Vagina (tissue), 2 donors: ENCODE data around the gene FOXRED1. TPM values are rescaled to one million over a fixed set of nuclear protein-coding genes. Genes with fewer than 3 reads are reported as not detected.

ENCODE experiments used
- DNase-seq, 2 donors: peaks; one replicate each; pipeline ENCODE4 v3.0.0-alpha.2; 2017; ENCODE audit errors: extremely low spot score in 2 of 2
- H3K27ac ChIP-seq: fragments of 200-600 bp; sonication (generic); one replicate; pipeline ENCODE4 v1.5.1; 2019
- H3K27me3 ChIP-seq: fragments of 200-600 bp; sonication (generic); one replicate; pipeline ENCODE4 v1.5.1; 2019
- H3K36me3 ChIP-seq, 2 donors: fragments of 200-600 bp; sonication (generic); one replicate each; pipeline ENCODE4 v1.5.1; 2017 to 2019
- H3K4me1 ChIP-seq: fragments of 200-600 bp; sonication (generic); one replicate; pipeline ENCODE4 v1.5.1; 2019
- H3K4me3 ChIP-seq, 2 donors: fragments of 200-600 bp; sonication (generic); 1 replicate in 1 of 2; 2 replicates in 1 of 2; pipeline ENCODE4 v1.5.1; 2016 to 2019
- H3K9me3 ChIP-seq: fragments of 200-600 bp; sonication (generic); one replicate; pipeline ENCODE4 v1.5.1; 2019
- CTCF ChIP-seq, 3 experiments: fragments of 450-650 bp in 2 of 3; fragments of 200-600 bp in 1 of 3; sonication (generic) in 1 of 3; IDR thresholded peaks; one replicate each; pipeline ENCODE4 v1.5.1; 2017 to 2019; ENCODE audit warnings: antibody characterized with exemption in 3 of 3, mild to moderate bottlenecking in 2 of 3, moderate library complexity in 2 of 3
- POLR2A ChIP-seq, 2 donors: fragments of 450-650 bp; IDR thresholded peaks; one replicate each; pipeline ENCODE4 v1.6.1; 2017; ENCODE audit warnings: antibody characterized with exemption in 2 of 2, mild to moderate bottlenecking in 2 of 2, moderate library complexity in 2 of 2
- POLR2AphosphoS5 ChIP-seq, 2 donors: sonication (generic); formaldehyde crosslinking; IDR thresholded peaks; one replicate each; pipeline ENCODE4 v1.9.0; 2017; ENCODE audit warnings: antibody characterized with exemption in 2 of 2, mild to moderate bottlenecking in 2 of 2, low read depth in 1 of 2; ENCODE audit not compliant: insufficient read depth in 1 of 2
- intact Hi-C: fragments of 100-400 bp; cut with DNase I; formaldehyde crosslinking; loops from one replicate; pipeline ENCODE4 v1.15.1; 2023
- total RNA-seq: library from RNA; depleted of rRNA; stranded (reverse); fragments of >200 nt; gene quantifications from one replicate; pipeline ENCODE4 v1.2.3, GENCODE V29; 2016

Gene FOXRED1
- total RNA-seq, 1 donor from 2014 or later: 16.7 TPM

GRCh38 chr11:126257144-126257543 lies 11.8 kb upstream of the FOXRED1 start:
- no peaks in the 10 kb centered on the region for H3K4me1 ChIP-seq
- no peaks in the 10 kb centered on the region for H3K27me3 ChIP-seq
- H3K36me3 ChIP-seq: peaks cover 0 to 2% of the 10 kb centered on the region in 2 donors
- H3K27ac ChIP-seq: no peak overlapping the region
- no peak overlapping the region for H3K4me3 ChIP-seq
- DNase-seq: no peak
- no peaks in the 10 kb centered on the region for H3K9me3 ChIP-seq
- intact Hi-C loops: no loop called here
- TF ChIP-seq POLR2A (IDR thresholded peaks at IDR 0.05) (no peak), CTCF (IDR thresholded peaks at IDR 0.05) (no peak), POLR2AphosphoS5 (IDR thresholded peaks at IDR 0.05; ENCODE audit: insufficient read depth in 1 of 2, low read depth in 1 of 2) (no peak)

DNA sequence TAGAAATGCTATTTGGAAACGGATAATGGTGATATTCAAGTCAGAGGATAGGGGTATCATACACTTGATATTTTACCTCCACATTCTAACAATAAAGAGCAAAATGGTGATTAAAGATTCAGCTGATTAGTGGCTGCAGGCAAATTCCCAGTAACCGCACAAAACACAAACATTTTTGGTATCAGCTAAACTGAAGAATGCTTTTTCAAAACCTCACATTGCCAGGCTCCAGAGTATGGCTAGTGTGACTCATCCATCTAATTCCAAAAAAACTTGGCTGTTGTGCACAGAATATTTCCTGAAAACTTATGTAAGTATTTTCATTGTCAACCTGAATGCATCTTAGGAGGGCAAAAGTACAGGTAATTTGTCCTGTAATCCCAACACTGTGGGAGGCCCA lies 11.2 kb upstream of the FOXRED1 start:
- H3K27me3 ChIP-seq: no peaks in the 10 kb centered on the region
- DNase-seq: no peak
- H3K4me3 ChIP-seq: no peak overlapping the region
- no peaks in the 10 kb centered on the region for H3K4me1 ChIP-seq
- TF ChIP-seq POLR2A (IDR thresholded peaks at IDR 0.05) (no peak), POLR2AphosphoS5 (IDR thresholded peaks at IDR 0.05; ENCODE audit: insufficient read depth in 1 of 2, low read depth in 1 of 2) (no peak), CTCF (IDR thresholded peaks at IDR 0.05) (no peak)
- H3K27ac ChIP-seq: no peak overlapping the region
- H3K9me3 ChIP-seq: no peaks in the 10 kb centered on the region
- intact Hi-C loops: no loop called here
- H3K36me3 ChIP-seq: peaks cover 0 to 9% of the 10 kb centered on the region in 2 donors

- peaks cover 0 to 52% of the 10 kb centered on the region in 2 donors for H3K36me3 ChIP-seq
- TF ChIP-seq POLR2AphosphoS5 (IDR thresholded peaks at IDR 0.05; ENCODE audit: insufficient read depth in 1 of 2, low read depth in 1 of 2) (no peak), CTCF (IDR thresholded peaks at IDR 0.05) (no peak), POLR2A (IDR thresholded peaks at IDR 0.05) (no peak)
- H3K9me3 ChIP-seq: no peaks in the 10 kb centered on the region
- DNase-seq: no peak
- peaks cover 3% of the 10 kb centered on the region for H3K4me1 ChIP-seq
- no peaks in the 10 kb centered on the region for H3K27me3 ChIP-seq
- no peak overlapping the region for H3K27ac ChIP-seq
- no peak overlapping the region for H3K4me3 ChIP-seq
- intact Hi-C loops: loop anchor here (10.0 kb wide), 1 partner anchor 47 kb away; the partner anchor contains the start of genes FAM118B and RPUSD4
Observed at GRCh38 chr11:126262216-126262615, 6.7 kb upstream of the FOXRED1 start.

DNA sequence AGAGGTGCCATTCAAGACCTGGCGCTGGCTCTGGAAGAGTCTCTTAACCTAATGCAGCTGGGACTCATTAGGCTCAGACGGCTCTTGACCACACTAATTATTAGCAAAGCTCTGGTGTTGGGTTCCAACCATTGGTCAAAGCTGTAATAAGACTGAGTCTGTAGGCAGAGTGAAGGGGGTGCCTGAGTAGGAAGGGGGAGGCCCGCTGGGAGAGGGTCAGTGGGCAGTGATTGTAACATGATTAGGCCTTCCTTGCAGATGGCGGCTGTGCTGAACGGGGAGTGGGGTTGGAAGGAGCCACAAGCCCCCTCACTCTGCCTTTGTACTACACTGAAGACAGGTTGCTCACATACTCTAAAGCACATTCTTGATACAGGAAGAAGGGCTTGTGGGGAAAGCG lies 5.5 kb upstream of the FOXRED1 start:
- DNase-seq: no peak
- no peak overlapping the region for H3K27ac ChIP-seq
- no peak overlapping the region for H3K4me3 ChIP-seq
- TF ChIP-seq POLR2AphosphoS5 (IDR thresholded peaks at IDR 0.05; ENCODE audit: insufficient read depth in 1 of 2, low read depth in 1 of 2) (no peak), CTCF (IDR thresholded peaks at IDR 0.05) (no peak), POLR2A (IDR thresholded peaks at IDR 0.05) (no peak)
- peaks cover 0 to 52% of the 10 kb centered on the region in 2 donors for H3K36me3 ChIP-seq
- intact Hi-C loops: loop anchor here (10.0 kb wide), 1 partner anchor 49 kb away; the partner anchor contains the start of genes FAM118B and RPUSD4
- no peaks in the 10 kb centered on the region for H3K27me3 ChIP-seq
- H3K4me1 ChIP-seq: peaks cover 14% of the 10 kb centered on the region
- H3K9me3 ChIP-seq: no peaks in the 10 kb centered on the region

- no peak overlapping the region for H3K4me3 ChIP-seq
- peaks cover 0 to 52% of the 10 kb centered on the region in 2 donors for H3K36me3 ChIP-seq
- peaks cover 21% of the 10 kb centered on the region for H3K4me1 ChIP-seq
- no peak overlapping the region for H3K27ac ChIP-seq
- TF ChIP-seq CTCF (IDR thresholded peaks at IDR 0.05): no peak
- no peak for TF ChIP-seq POLR2A (IDR thresholded peaks at IDR 0.05)
- TF ChIP-seq POLR2AphosphoS5 (IDR thresholded peaks at IDR 0.05; ENCODE audit: insufficient read depth in 1 of 2, low read depth in 1 of 2): no peak
- H3K9me3 ChIP-seq: no peaks in the 10 kb centered on the region
- no peaks in the 10 kb centered on the region for H3K27me3 ChIP-seq
- intact Hi-C loops: loop anchor here (10.0 kb wide), 1 partner anchor 51 kb away; the partner anchor contains the start of genes FAM118B and RPUSD4
- no peak for DNase-seq
Observed at GRCh38 chr11:126265811-126266210, 3.1 kb upstream of the FOXRED1 start.
